B cell (primary cell): ENCODE data around the gene RASSF3. TPM values are rescaled to one million over a fixed set of nuclear protein-coding genes. Genes with fewer than 3 reads are reported as not detected.

Experiments
- ATAC-seq: fragments of 200-7000 bp; cut with Tn5 transposase; one replicate; pipeline ENCODE4 v1.10.0; 2021; ENCODE audit warnings: low read depth, mild to moderate bottlenecking, moderate number of reproducible peaks, moderate library complexity
- CTCF ChIA-PET: fragments of 350-600 bp; sonication (Branson Sonifier 250); formaldehyde crosslinking; loops from one replicate; lab custom pipeline; 2021; ENCODE audit warnings: antibody characterized with exemption, inconsistent platforms; lab: Charles Lee
- POLR2A ChIA-PET: fragments of 350-600 bp; sonication (Branson Sonifier 250); formaldehyde crosslinking; loops from one replicate; lab custom pipeline; 2021; ENCODE audit warnings: antibody characterized with exemption; lab: Charles Lee
- DNase-seq: peaks from one replicate; pipeline ENCODE4 v3.0.0; 2013
- H2AFZ ChIP-seq: 2 replicates; pipeline ENCODE4 v1.6.1; 2012; ENCODE audit warnings: mild to moderate bottlenecking, low read depth, low read length; ENCODE audit not compliant: insufficient read depth, poor library complexity, severe bottlenecking
- H3K27ac ChIP-seq, 2 donors: 1 replicate in 1 of 2; 2 replicates in 1 of 2; pipeline ENCODE4 v1.5.1; 2012 to 2013; ENCODE audit warnings: low read length in 2 of 2, mild to moderate bottlenecking in 2 of 2, moderate library complexity in 1 of 2
- H3K27me3 ChIP-seq, 4 experiments: fragments of 200-600 bp in 1 of 4; sonication (generic) in 1 of 4; replicated peaks in 1 of 4; 1 replicate in 2 of 4; 2 replicates in 2 of 4; pipeline versions ENCODE4 v1.6.1 to v1.7.0; 2013 to 2016; ENCODE audit warnings: low read length in 3 of 4, mild to moderate bottlenecking in 2 of 4, mixed read lengths in 1 of 4, moderate library complexity in 1 of 4; ENCODE audit not compliant: insufficient read depth in 4 of 4, control insufficient read depth in 3 of 4; ENCODE audit errors: control extremely low read depth in 1 of 4
- H3K36me3 ChIP-seq, 2 experiments: replicated peaks in 1 of 2; 1 replicate in 1 of 2; 2 replicates in 1 of 2; pipeline versions ENCODE4 v1.6.1 to v1.7.1; 2013; ENCODE audit warnings: low read length in 1 of 2; ENCODE audit not compliant: insufficient read depth in 2 of 2, control insufficient read depth in 1 of 2; ENCODE audit errors: control extremely low read depth in 1 of 2, extremely low read depth in 1 of 2
- H3K4me1 ChIP-seq, 2 donors: fragments of 200-600 bp in 1 of 2; sonication (generic) in 1 of 2; 1 replicate in 1 of 2; 2 replicates in 1 of 2; pipeline versions ENCODE4 v1.5.1 to v1.6.1; 2013 to 2017; ENCODE audit warnings: low read length in 2 of 2; ENCODE audit not compliant: control insufficient read depth in 2 of 2, insufficient read depth in 2 of 2
- H3K4me2 ChIP-seq: replicated peaks from 2 replicates; pipeline ENCODE3; 2012; ENCODE audit warnings: mild to moderate bottlenecking, low read depth, low read length; ENCODE audit not compliant: poor library complexity, severe bottlenecking
- H3K4me3 ChIP-seq, 5 experiments: fragments of 200-600 bp in 1 of 5; sonication (generic) in 1 of 5; 1 replicate in 3 of 5; 2 replicates in 2 of 5; pipeline versions ENCODE4 v1.5.1 to v1.7.0; 2011 to 2016; ENCODE audit warnings: low read length in 4 of 5, mild to moderate bottlenecking in 4 of 5, low read depth in 2 of 5, control low read depth in 1 of 5, moderate library complexity in 1 of 5; ENCODE audit not compliant: insufficient read depth in 1 of 5; ENCODE audit errors: control extremely low read depth in 1 of 5, extremely low read depth in 1 of 5
- H3K79me2 ChIP-seq: fragments of 200-600 bp; sonication (generic); one replicate; pipeline ENCODE4 v1.6.0; 2016; ENCODE audit warnings: low read length; ENCODE audit not compliant: control insufficient read depth, insufficient read depth
- H3K9ac ChIP-seq: fragments of 200-600 bp; sonication (generic); 2 replicates; pipeline ENCODE4 v1.6.1; 2017; ENCODE audit warnings: mild to moderate bottlenecking, low read length, moderate library complexity
- H3K9me3 ChIP-seq, 3 donors: one replicate each; pipeline versions ENCODE4 v1.6.1 to v1.7.1; 2013; ENCODE audit warnings: low read length in 2 of 3; ENCODE audit not compliant: control insufficient read depth in 2 of 3, insufficient read depth in 1 of 3; ENCODE audit errors: control extremely low read depth in 1 of 3
- H4K20me1 ChIP-seq: 2 replicates; pipeline ENCODE4 v1.6.0; 2012; ENCODE audit warnings: mild to moderate bottlenecking, low read length; ENCODE audit not compliant: insufficient read depth, control insufficient read depth, poor library complexity, severe bottlenecking
- H3K27ac Mint-ChIP-seq: one replicate; pipeline ENCODE4 v1.8.0; 2021; ENCODE audit warnings: mixed read lengths
- H3K27me3 Mint-ChIP-seq: one replicate; pipeline ENCODE4 v1.8.0; 2021; ENCODE audit warnings: mixed read lengths
- H3K4me1 Mint-ChIP-seq: one replicate; pipeline ENCODE4 v1.8.0; 2021; ENCODE audit warnings: mixed read lengths
- H3K4me3 Mint-ChIP-seq: one replicate; pipeline ENCODE4 v1.8.0; 2021; ENCODE audit warnings: mixed read lengths
- H3K9me3 Mint-ChIP-seq: one replicate; pipeline ENCODE4 v1.8.0; 2022; ENCODE audit warnings: mixed read lengths; ENCODE audit not compliant: insufficient read depth
- CTCF ChIP-seq: fragments of 200-600 bp; IDR thresholded peaks from one replicate; pipeline ENCODE4 v1.8.0; 2022; ENCODE audit warnings: antibody characterized with exemption, mild to moderate bottlenecking
- EZH2 ChIP-seq: IDR thresholded peaks from 2 replicates; pipeline ENCODE4 v1.6.1; 2012; ENCODE audit warnings: borderline replicate concordance, low read depth, mild to moderate bottlenecking, moderate library complexity, low read length; ENCODE audit not compliant: insufficient read depth, poor library complexity, severe bottlenecking
- WGBS: methylation state at CpG from one replicate; pipeline ENCODE4 v1.1.5; 2013; ENCODE audit warnings: missing lambda C conversion rate; ENCODE audit not compliant: insufficient coverage; 5-methylcytosine and 5-hydroxymethylcytosine counted together
- intact Hi-C: fragments of 100-400 bp; cut with micrococcal nuclease; formaldehyde crosslinking; loops from one replicate; pipeline ENCODE4 v1.10.0; 2022
- polyA plus RNA-seq: library from polyadenylated mRNA; depleted of rRNA; stranded (reverse); fragments of >200 nt; gene quantifications from 2 replicates; pipeline ENCODE4 v1.2.3, GENCODE V29; 2012
- total RNA-seq, 2 donors: library from RNA; stranded (reverse); fragments of 120-200 nt in 1 of 2; gene quantifications; 1 replicate in 1 of 2; 2 replicates in 1 of 2; pipeline versions ENCODE4 v1.2.3 to v1.2.4, GENCODE V29; 2013 to 2022

Gene RASSF3
- total and polyA plus RNA-seq, 2 donors (not counting 1 experiment from before 2014, with no cell fraction given) = 25.8 to 104 TPM

GRCh38 chr12:64650762-64651161 is 40.5 kb downstream of the RASSF3 start:
- no peaks in the 10 kb centered on the region for H3K27me3 ChIP-seq
- no CpG with 5 or more reads among the region's 4 CpGs for WGBS
- POLR2A ChIA-PET = no interaction called here
- no peaks in the 10 kb centered on the region for H3K9me3 ChIP-seq
- TF ChIP-seq EZH2 = no peak
- no peak for TF ChIP-seq CTCF
- H3K9ac ChIP-seq = no peak overlapping the region
- no peak overlapping the region for H3K4me3 ChIP-seq
- H3K4me1 ChIP-seq = peaks cover 23 to 45% of the 10 kb centered on the region in 2 donors
- H3K4me1 Mint-ChIP-seq = peaks cover 67% of the 10 kb centered on the region
- peaks cover 0 to 7% of the 10 kb centered on the region in 2 experiments for H3K36me3 ChIP-seq
- H3K79me2 ChIP-seq = peaks cover 100% of the 10 kb centered on the region
- no peaks in the 10 kb centered on the region for H3K9me3 Mint-ChIP-seq
- no peak overlapping the region for H3K4me3 Mint-ChIP-seq
- intact Hi-C loops = no loop called here
- no peak overlapping the region for H2AFZ ChIP-seq
- H4K20me1 ChIP-seq = peaks cover 65% of the 10 kb centered on the region
- no peaks in the 10 kb centered on the region for H3K27me3 Mint-ChIP-seq
- H3K4me2 ChIP-seq = peak overlapping the region; percentile 18
- peak overlapping the region in 1 of 2 donors; percentile 13 for H3K27ac ChIP-seq
- ATAC-seq (no peak), DNase-seq (no peak)
- CTCF ChIA-PET = interaction anchor here (0.6 to 1.2 kb wide), 4 partner anchors 10 to 1655 kb away, joined by 3 to 6 read pairs (median 4); no protein-coding TSS in a partner anchor
- no peak overlapping the region for H3K27ac Mint-ChIP-seq

GRCh38 chr12:64652346-64652745 is 42.1 kb downstream of the RASSF3 start:
- ChIA-PET CTCF (no interaction called here), POLR2A (no interaction called here)
- WGBS = 58% methylated on average over 1 of the region's 2 CpGs
- TF ChIP-seq CTCF (no peak), EZH2 (no peak)
- Histone ChIP-seq H3K36me3 (peaks cover 0 to 16% of the 10 kb centered on the region in 2 experiments), H4K20me1 (peaks cover 72% of the 10 kb centered on the region), H3K27ac (no peak overlapping the region), H3K27me3 (no peaks in the 10 kb centered on the region), H2AFZ (no peak overlapping the region), H3K9ac (no peak overlapping the region), H3K79me2 (peaks cover 100% of the 10 kb centered on the region), H3K4me3 (no peak overlapping the region), H3K4me1 (peaks cover 24 to 50% of the 10 kb centered on the region in 2 donors), H3K9me3 (no peaks in the 10 kb centered on the region), H3K4me2 (no peak overlapping the region)
- no peak overlapping the region for H3K4me3 Mint-ChIP-seq
- intact Hi-C loops = no loop called here
- DNase-seq (no peak), ATAC-seq (no peak)
- H3K4me1 Mint-ChIP-seq = peaks cover 68% of the 10 kb centered on the region
- H3K9me3 Mint-ChIP-seq = no peaks in the 10 kb centered on the region
- peak overlapping the region; percentile 11 for H3K27ac Mint-ChIP-seq
- H3K27me3 Mint-ChIP-seq = no peaks in the 10 kb centered on the region
